HUES6 (cell line): Measurements from ENCODE around the gene MTF2.
"Not testable (repeated sequence)": the region's sequence is repeated elsewhere in the genome, so short reads cannot be mapped to it uniquely, and the experiment has no call there.

Experiments
- H3K27ac ChIP-seq: 2 replicates; pipeline ENCODE4 v1.7.0; 2013; ENCODE audit warnings: low read depth, mild to moderate bottlenecking, low read length, inconsistent platforms
- H3K27me3 ChIP-seq: 2 replicates; pipeline ENCODE4 v1.6.1; 2013; ENCODE audit warnings: low read length; ENCODE audit not compliant: control insufficient read depth, insufficient read depth
- H3K36me3 ChIP-seq: 2 replicates; pipeline ENCODE4 v1.6.1; 2013; ENCODE audit warnings: low read length; ENCODE audit not compliant: control insufficient read depth, insufficient read depth
- H3K4me1 ChIP-seq: 2 replicates; pipeline ENCODE4 v1.6.1; 2013; ENCODE audit warnings: low read length; ENCODE audit not compliant: control insufficient read depth, insufficient read depth
- H3K4me3 ChIP-seq: 2 replicates; pipeline ENCODE4 v1.5.1; 2013; ENCODE audit warnings: low read depth, low read length
- H3K9ac ChIP-seq: one replicate; pipeline ENCODE4 v1.6.1; 2013; ENCODE audit warnings: mild to moderate bottlenecking, low read length
- H3K9me3 ChIP-seq: 2 replicates; pipeline ENCODE4 v1.6.1; 2013; ENCODE audit warnings: low read depth, low read length; ENCODE audit not compliant: control insufficient read depth, insufficient read depth

MTF2 gene

GRCh38 chr1:93143136-93143535, 64.1 kb downstream of the MTF2 start:
- no peaks in the 10 kb centered on the region for H3K27me3 ChIP-seq
- no peak overlapping the region for H3K9ac ChIP-seq
- H3K9me3 ChIP-seq: no peaks in the 10 kb centered on the region
- no peaks in the 10 kb centered on the region for H3K4me1 ChIP-seq
- H3K27ac ChIP-seq: no peak overlapping the region
- peaks cover 46% of the 10 kb centered on the region for H3K36me3 ChIP-seq
- no peak overlapping the region for H3K4me3 ChIP-seq

DNA sequence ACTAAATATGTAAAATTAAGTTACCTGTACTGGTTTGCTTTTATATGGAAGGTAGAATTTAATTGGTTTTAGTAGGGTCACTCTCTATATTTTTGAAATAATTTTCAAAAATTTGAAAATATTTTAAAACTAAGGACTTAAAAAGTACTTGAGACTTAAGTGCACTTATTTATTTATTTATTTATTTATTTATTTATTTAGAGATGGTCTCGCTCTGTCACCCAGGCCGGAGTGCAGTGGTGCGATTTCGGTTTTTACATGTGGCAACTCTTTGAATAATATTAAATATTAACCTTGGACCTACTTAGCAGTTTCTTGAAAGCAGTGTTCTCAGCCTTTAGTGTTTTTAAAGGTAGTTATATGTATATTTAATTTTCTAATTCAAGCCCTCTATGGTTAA, 64.7 kb downstream of the MTF2 start:
- Histone ChIP-seq H3K9ac (no peak overlapping the region), H3K27ac (no peak overlapping the region), H3K9me3 (no peaks in the 10 kb centered on the region), H3K36me3 (peaks cover 43% of the 10 kb centered on the region), H3K4me1 (no peaks in the 10 kb centered on the region), H3K4me3 (no peak overlapping the region), H3K27me3 (no peaks in the 10 kb centered on the region)

- Histone ChIP-seq H3K27ac (no peak overlapping the region), H3K9me3 (no peaks in the 10 kb centered on the region), H3K27me3 (no peaks in the 10 kb centered on the region), H3K9ac (no peak overlapping the region), H3K4me3 (no peak overlapping the region), H3K36me3 (peaks cover 34% of the 10 kb centered on the region), H3K4me1 (no peaks in the 10 kb centered on the region)
Observed at GRCh38 chr1:93148001-93148400, 68.9 kb downstream of the MTF2 start.

- Histone ChIP-seq H3K36me3 (peaks cover 46% of the 10 kb centered on the region), H3K27me3 (no peaks in the 10 kb centered on the region), H3K4me1 (no peaks in the 10 kb centered on the region; the same call in 1 of the 2 replicates)
Observed at GRCh38 chr1:93150729-93151128, 71.6 kb downstream of the MTF2 start.

DNA sequence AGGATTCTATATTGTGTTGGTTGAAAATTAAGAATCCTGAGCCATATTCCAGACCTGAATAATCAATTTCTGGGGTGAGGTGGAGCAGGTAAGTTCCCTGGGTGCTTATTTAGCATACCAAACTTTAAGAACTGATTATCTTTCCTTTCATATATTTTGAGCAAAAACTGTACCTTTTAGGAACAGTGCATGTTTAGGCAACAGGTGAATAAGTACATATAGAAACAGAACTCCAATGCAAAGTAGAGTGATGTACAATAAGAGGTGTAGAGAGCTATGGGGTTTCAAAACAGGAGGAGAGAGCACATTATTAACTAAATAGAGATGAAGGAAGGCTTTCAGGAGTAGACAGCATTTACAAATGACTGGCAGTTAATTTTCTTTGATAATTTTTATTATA, 72.4 kb downstream of the MTF2 start:
- no peaks in the 10 kb centered on the region for H3K9me3 ChIP-seq
- H3K27me3 ChIP-seq: no peaks in the 10 kb centered on the region
- no peaks in the 10 kb centered on the region; the same call in 1 of the 2 replicates for H3K4me1 ChIP-seq
- peaks cover 51% of the 10 kb centered on the region for H3K36me3 ChIP-seq
- H3K27ac ChIP-seq: no peak overlapping the region
- H3K4me3 ChIP-seq: no peak overlapping the region
- no peak overlapping the region for H3K9ac ChIP-seq

More at GRCh38 chr1:93150729-93151128, 71.6 kb downstream of the MTF2 start:
- H3K27ac ChIP-seq: no peak overlapping the region
- H3K9me3 ChIP-seq: no peaks in the 10 kb centered on the region
- no peak overlapping the region for H3K9ac ChIP-seq
- H3K4me3 ChIP-seq: no peak overlapping the region

DNA sequence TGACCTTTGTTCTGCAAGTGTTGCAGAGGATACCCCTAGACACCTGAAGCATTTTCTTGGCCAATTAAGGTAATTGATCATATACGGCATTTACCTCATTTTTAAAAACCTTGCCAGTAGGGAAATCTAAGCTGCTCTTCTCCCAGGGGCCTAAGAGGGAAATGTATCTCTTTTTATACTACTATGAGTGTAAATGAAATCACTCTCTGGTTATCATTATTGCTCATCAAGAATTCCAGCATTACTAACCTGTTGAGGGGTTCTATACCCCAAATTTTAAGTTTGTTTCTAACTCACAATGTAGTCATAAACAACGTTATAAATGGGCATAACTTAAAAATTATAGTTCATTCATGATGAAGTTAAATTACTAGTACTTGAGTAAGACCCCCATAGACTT, 73.8 kb downstream of the MTF2 start:
- H3K27ac ChIP-seq: no peak overlapping the region
- H3K36me3 ChIP-seq: peaks cover 50% of the 10 kb centered on the region
- H3K27me3 ChIP-seq: no peaks in the 10 kb centered on the region
- H3K9me3 ChIP-seq: no peaks in the 10 kb centered on the region
- no peak overlapping the region for H3K4me3 ChIP-seq
- no peaks in the 10 kb centered on the region; the same call in 1 of the 2 replicates for H3K4me1 ChIP-seq
- no peak overlapping the region for H3K9ac ChIP-seq

- Histone ChIP-seq H3K27me3 (no peaks in the 10 kb centered on the region), H3K4me3 (no peak overlapping the region), H3K9me3 (no peaks in the 10 kb centered on the region), H3K36me3 (peaks cover 52% of the 10 kb centered on the region), H3K4me1 (no peaks in the 10 kb centered on the region; the same call in 1 of the 2 replicates), H3K27ac (no peak overlapping the region), H3K9ac (no peak overlapping the region)
Observed at GRCh38 chr1:93154898-93155297, 75.8 kb downstream of the MTF2 start.

- H3K4me3 ChIP-seq: no peak overlapping the region
- no peak overlapping the region for H3K27ac ChIP-seq
- H3K27me3 ChIP-seq: no peaks in the 10 kb centered on the region
- no peaks in the 10 kb centered on the region for H3K9me3 ChIP-seq
- H3K9ac ChIP-seq: no peak overlapping the region
- H3K4me1 ChIP-seq: no peaks in the 10 kb centered on the region; the same call in 1 of the 2 replicates
- peaks cover 52% of the 10 kb centered on the region for H3K36me3 ChIP-seq
Observed at GRCh38 chr1:93155335-93155734, 76.3 kb downstream of the MTF2 start.

GRCh38 chr1:93159337-93159736, 80.3 kb downstream of the MTF2 start:
- H3K9ac ChIP-seq: no peak overlapping the region
- H3K27ac ChIP-seq: no peak overlapping the region
- peaks cover 31% of the 10 kb centered on the region for H3K36me3 ChIP-seq

GRCh38 chr1:93163314-93163713, 84.2 kb downstream of the MTF2 start:
- H3K36me3 ChIP-seq, H3K4me1 ChIP-seq: not testable (repeated sequence)

More at GRCh38 chr1:93159337-93159736, 80.3 kb downstream of the MTF2 start:
- Histone ChIP-seq H3K4me3 (no peak overlapping the region), H3K27me3 (no peaks in the 10 kb centered on the region), H3K9me3 (no peaks in the 10 kb centered on the region), H3K4me1 (no peaks in the 10 kb centered on the region; the same call in 1 of the 2 replicates)

GRCh38 chr1:93164816-93165215, 85.7 kb downstream of the MTF2 start:
- Histone ChIP-seq H3K27me3 (no peaks in the 10 kb centered on the region), H3K36me3 (no peaks in the 10 kb centered on the region; the same call in 1 of the 2 replicates), H3K4me3 (no peak overlapping the region), H3K9me3 (peaks cover 2% of the 10 kb centered on the region; the same call in 1 of the 2 replicates), H3K4me1 (no peaks in the 10 kb centered on the region), H3K9ac (no peak overlapping the region), H3K27ac (no peak overlapping the region)

More at GRCh38 chr1:93163314-93163713, 84.2 kb downstream of the MTF2 start:
- not testable (repeated sequence) for H3K4me3 ChIP-seq, H3K9me3 ChIP-seq, H3K9ac ChIP-seq, H3K27me3 ChIP-seq, H3K27ac ChIP-seq

GRCh38 chr1:93165895-93166294, 86.8 kb downstream of the MTF2 start:
- H3K27ac ChIP-seq, H3K9ac ChIP-seq, H3K9me3 ChIP-seq, H3K4me3 ChIP-seq, H3K36me3 ChIP-seq, H3K4me1 ChIP-seq, H3K27me3 ChIP-seq: not testable (repeated sequence)
